Suprapubic skin (tissue), 4 donors: ENCODE data around the gene GEN1. TPM values are rescaled to one million over a fixed set of nuclear protein-coding genes. Genes with fewer than 3 reads are reported as not detected.

Experiments
- DNase-seq, 2 donors: peaks; one replicate each; pipeline ENCODE4 v3.0.0-alpha.2; 2019; ENCODE audit warnings: low spot score in 2 of 2
- H3K27ac ChIP-seq: fragments of 200-600 bp; sonication (generic); one replicate; pipeline ENCODE4 v1.5.1; 2019
- H3K27me3 ChIP-seq: fragments of 200-600 bp; sonication (generic); one replicate; pipeline ENCODE4 v1.5.1; 2019
- H3K36me3 ChIP-seq: fragments of 200-600 bp; sonication (generic); one replicate; pipeline ENCODE4 v1.5.1; 2019
- H3K4me1 ChIP-seq: fragments of 200-600 bp; sonication (generic); one replicate; pipeline ENCODE4 v1.5.1; 2019
- H3K4me3 ChIP-seq: fragments of 200-600 bp; sonication (generic); one replicate; pipeline ENCODE4 v1.5.1; 2019; ENCODE audit warnings: mild to moderate bottlenecking
- H3K9me3 ChIP-seq: fragments of 200-600 bp; sonication (generic); one replicate; pipeline ENCODE4 v1.5.1; 2019
- CTCF ChIP-seq, 2 donors: fragments of 200-600 bp in 1 of 2; fragments of 450-650 bp in 1 of 2; sonication (generic) in 1 of 2; IDR thresholded peaks; one replicate each; pipeline ENCODE4 v1.5.1; 2016 to 2019; ENCODE audit warnings: antibody characterized with exemption in 2 of 2, mild to moderate bottlenecking in 1 of 2, moderate library complexity in 1 of 2
- EP300 ChIP-seq: sonication (generic); formaldehyde crosslinking; IDR thresholded peaks from one replicate; pipeline ENCODE4 v1.6.1; 2017; ENCODE audit warnings: antibody characterized with exemption
- POLR2A ChIP-seq, 2 donors: fragments of 450-650 bp; IDR thresholded peaks; one replicate each; pipeline ENCODE4 v1.6.1; 2017; ENCODE audit warnings: antibody characterized with exemption in 2 of 2, mild to moderate bottlenecking in 2 of 2, moderate library complexity in 2 of 2
- POLR2AphosphoS5 ChIP-seq, 3 donors: sonication (generic); formaldehyde crosslinking; IDR thresholded peaks; one replicate each; pipeline ENCODE4 v1.6.1; 2017; ENCODE audit warnings: antibody characterized with exemption in 3 of 3
- WGBS: methylation state at CpG from one replicate; pipeline ENCODE4 v1.1.5; 2018; 5-methylcytosine and 5-hydroxymethylcytosine counted together
- total RNA-seq, 4 donors: library from RNA; depleted of rRNA; stranded (reverse); fragments of >200 nt; gene quantifications; one replicate each; pipeline ENCODE4 v1.1.0, GENCODE V29; 2016

Gene GEN1
- total RNA-seq, 4 donors from 2014 or later: 8.9 to 15.2 (median 11.6) TPM

- no peaks in the 10 kb centered on the region for H3K9me3 ChIP-seq
- WGBS: 90% methylated on average over 2 of the region's 2 CpGs
- TF ChIP-seq CTCF (IDR thresholded peaks at IDR 0.05) (no peak), POLR2AphosphoS5 (IDR thresholded peaks at IDR 0.05) (no peak), EP300 (no peak), POLR2A (IDR thresholded peaks at IDR 0.05) (no peak)
- peaks cover 71% of the 10 kb centered on the region for H3K36me3 ChIP-seq
- no peaks in the 10 kb centered on the region for H3K27me3 ChIP-seq
- no peak for DNase-seq
- no peaks in the 10 kb centered on the region for H3K4me1 ChIP-seq
- H3K27ac ChIP-seq: no peak overlapping the region
- no peak overlapping the region for H3K4me3 ChIP-seq
Observed at GRCh38 chr2:17729880-17730279, 24.1 kb upstream of the GEN1 start.

GRCh38 chr2:17733599-17733998, 20.3 kb upstream of the GEN1 start:
- Histone ChIP-seq H3K27me3 (no peaks in the 10 kb centered on the region), H3K36me3 (peaks cover 85% of the 10 kb centered on the region), H3K27ac (no peak overlapping the region), H3K4me1 (no peaks in the 10 kb centered on the region), H3K9me3 (no peaks in the 10 kb centered on the region), H3K4me3 (no peak overlapping the region)
- WGBS: 90% methylated on average over 1 of the region's 1 CpG
- TF ChIP-seq POLR2AphosphoS5 (IDR thresholded peaks at IDR 0.05): no peak
- no peak for TF ChIP-seq CTCF (IDR thresholded peaks at IDR 0.05)
- TF ChIP-seq EP300: no peak
- no peak for TF ChIP-seq POLR2A (IDR thresholded peaks at IDR 0.05)
- DNase-seq: no peak

GRCh38 chr2:17735864-17736263, 18.1 kb upstream of the GEN1 start:
- H3K4me3 ChIP-seq: no peak overlapping the region
- DNase-seq: no peak
- no peak overlapping the region for H3K27ac ChIP-seq
- no peaks in the 10 kb centered on the region for H3K9me3 ChIP-seq
- TF ChIP-seq POLR2AphosphoS5 (IDR thresholded peaks at IDR 0.05) (no peak), POLR2A (IDR thresholded peaks at IDR 0.05) (no peak), CTCF (IDR thresholded peaks at IDR 0.05) (no peak), EP300 (no peak)
- no peaks in the 10 kb centered on the region for H3K4me1 ChIP-seq
- H3K27me3 ChIP-seq: no peaks in the 10 kb centered on the region
- H3K36me3 ChIP-seq: peaks cover 84% of the 10 kb centered on the region
- WGBS: 94% methylated on average over 2 of the region's 2 CpGs

- no peak for DNase-seq
- Histone ChIP-seq H3K36me3 (peaks cover 73% of the 10 kb centered on the region), H3K27me3 (no peaks in the 10 kb centered on the region), H3K9me3 (no peaks in the 10 kb centered on the region), H3K4me3 (no peak overlapping the region), H3K27ac (no peak overlapping the region), H3K4me1 (no peaks in the 10 kb centered on the region)
- 89% methylated on average over 1 of the region's 1 CpG for WGBS
- TF ChIP-seq EP300: no peak
Observed at GRCh38 chr2:17736989-17737388, 16.9 kb upstream of the GEN1 start.

GRCh38 chr2:17740203-17740602, 13.7 kb upstream of the GEN1 start:
- H3K9me3 ChIP-seq: no peaks in the 10 kb centered on the region
- H3K4me3 ChIP-seq: no peak overlapping the region
- H3K27ac ChIP-seq: no peak overlapping the region
- H3K4me1 ChIP-seq: no peaks in the 10 kb centered on the region
- no peaks in the 10 kb centered on the region for H3K27me3 ChIP-seq
- 98% methylated on average over 2 of the region's 2 CpGs for WGBS
- TF ChIP-seq POLR2A (IDR thresholded peaks at IDR 0.05) (no peak), POLR2AphosphoS5 (IDR thresholded peaks at IDR 0.05) (no peak), EP300 (no peak), CTCF (IDR thresholded peaks at IDR 0.05) (no peak)
- no peak for DNase-seq
- peaks cover 43% of the 10 kb centered on the region for H3K36me3 ChIP-seq
